B cell (primary cell): ENCODE data around the gene CDC5L. TPM values are rescaled to one million over a fixed set of nuclear protein-coding genes. Genes with fewer than 3 reads are reported as not detected.

ENCODE experiments used
- ATAC-seq: fragments of 200-7000 bp; cut with Tn5 transposase; one replicate; pipeline ENCODE4 v1.10.0; 2021; ENCODE audit warnings: low read depth, mild to moderate bottlenecking, moderate number of reproducible peaks, moderate library complexity
- CTCF ChIA-PET: fragments of 350-600 bp; sonication (Branson Sonifier 250); formaldehyde crosslinking; loops from one replicate; lab custom pipeline; 2021; ENCODE audit warnings: antibody characterized with exemption, inconsistent platforms; lab: Charles Lee
- POLR2A ChIA-PET: fragments of 350-600 bp; sonication (Branson Sonifier 250); formaldehyde crosslinking; loops from one replicate; lab custom pipeline; 2021; ENCODE audit warnings: antibody characterized with exemption; lab: Charles Lee
- DNase-seq: peaks from one replicate; pipeline ENCODE4 v3.0.0; 2013
- H2AFZ ChIP-seq: 2 replicates; pipeline ENCODE4 v1.6.1; 2012; ENCODE audit warnings: mild to moderate bottlenecking, low read depth, low read length; ENCODE audit not compliant: insufficient read depth, poor library complexity, severe bottlenecking
- H3K27ac ChIP-seq, 2 donors: 1 replicate in 1 of 2; 2 replicates in 1 of 2; pipeline ENCODE4 v1.5.1; 2012 to 2013; ENCODE audit warnings: low read length in 2 of 2, mild to moderate bottlenecking in 2 of 2, moderate library complexity in 1 of 2
- H3K27me3 ChIP-seq, 4 experiments: fragments of 200-600 bp in 1 of 4; sonication (generic) in 1 of 4; replicated peaks in 1 of 4; 1 replicate in 2 of 4; 2 replicates in 2 of 4; pipeline versions ENCODE4 v1.6.1 to v1.7.0; 2013 to 2016; ENCODE audit warnings: low read length in 3 of 4, mild to moderate bottlenecking in 2 of 4, mixed read lengths in 1 of 4, moderate library complexity in 1 of 4; ENCODE audit not compliant: insufficient read depth in 4 of 4, control insufficient read depth in 3 of 4; ENCODE audit errors: control extremely low read depth in 1 of 4
- H3K36me3 ChIP-seq, 2 experiments: replicated peaks in 1 of 2; 1 replicate in 1 of 2; 2 replicates in 1 of 2; pipeline versions ENCODE4 v1.6.1 to v1.7.1; 2013; ENCODE audit warnings: low read length in 1 of 2; ENCODE audit not compliant: insufficient read depth in 2 of 2, control insufficient read depth in 1 of 2; ENCODE audit errors: control extremely low read depth in 1 of 2, extremely low read depth in 1 of 2
- H3K4me1 ChIP-seq, 2 donors: fragments of 200-600 bp in 1 of 2; sonication (generic) in 1 of 2; 1 replicate in 1 of 2; 2 replicates in 1 of 2; pipeline versions ENCODE4 v1.5.1 to v1.6.1; 2013 to 2017; ENCODE audit warnings: low read length in 2 of 2; ENCODE audit not compliant: control insufficient read depth in 2 of 2, insufficient read depth in 2 of 2
- H3K4me2 ChIP-seq: replicated peaks from 2 replicates; pipeline ENCODE3; 2012; ENCODE audit warnings: mild to moderate bottlenecking, low read depth, low read length; ENCODE audit not compliant: poor library complexity, severe bottlenecking
- H3K4me3 ChIP-seq, 5 experiments: fragments of 200-600 bp in 1 of 5; sonication (generic) in 1 of 5; 1 replicate in 3 of 5; 2 replicates in 2 of 5; pipeline versions ENCODE4 v1.5.1 to v1.7.0; 2011 to 2016; ENCODE audit warnings: low read length in 4 of 5, mild to moderate bottlenecking in 4 of 5, low read depth in 2 of 5, control low read depth in 1 of 5, moderate library complexity in 1 of 5; ENCODE audit not compliant: insufficient read depth in 1 of 5; ENCODE audit errors: control extremely low read depth in 1 of 5, extremely low read depth in 1 of 5
- H3K79me2 ChIP-seq: fragments of 200-600 bp; sonication (generic); one replicate; pipeline ENCODE4 v1.6.0; 2016; ENCODE audit warnings: low read length; ENCODE audit not compliant: control insufficient read depth, insufficient read depth
- H3K9ac ChIP-seq: fragments of 200-600 bp; sonication (generic); 2 replicates; pipeline ENCODE4 v1.6.1; 2017; ENCODE audit warnings: mild to moderate bottlenecking, low read length, moderate library complexity
- H3K9me3 ChIP-seq, 3 donors: one replicate each; pipeline versions ENCODE4 v1.6.1 to v1.7.1; 2013; ENCODE audit warnings: low read length in 2 of 3; ENCODE audit not compliant: control insufficient read depth in 2 of 3, insufficient read depth in 1 of 3; ENCODE audit errors: control extremely low read depth in 1 of 3
- H4K20me1 ChIP-seq: 2 replicates; pipeline ENCODE4 v1.6.0; 2012; ENCODE audit warnings: mild to moderate bottlenecking, low read length; ENCODE audit not compliant: insufficient read depth, control insufficient read depth, poor library complexity, severe bottlenecking
- H3K27ac Mint-ChIP-seq: one replicate; pipeline ENCODE4 v1.8.0; 2021; ENCODE audit warnings: mixed read lengths
- H3K27me3 Mint-ChIP-seq: one replicate; pipeline ENCODE4 v1.8.0; 2021; ENCODE audit warnings: mixed read lengths
- H3K4me1 Mint-ChIP-seq: one replicate; pipeline ENCODE4 v1.8.0; 2021; ENCODE audit warnings: mixed read lengths
- H3K4me3 Mint-ChIP-seq: one replicate; pipeline ENCODE4 v1.8.0; 2021; ENCODE audit warnings: mixed read lengths
- H3K9me3 Mint-ChIP-seq: one replicate; pipeline ENCODE4 v1.8.0; 2022; ENCODE audit warnings: mixed read lengths; ENCODE audit not compliant: insufficient read depth
- EZH2 ChIP-seq: IDR thresholded peaks from 2 replicates; pipeline ENCODE4 v1.6.1; 2012; ENCODE audit warnings: borderline replicate concordance, low read depth, mild to moderate bottlenecking, moderate library complexity, low read length; ENCODE audit not compliant: insufficient read depth, poor library complexity, severe bottlenecking
- WGBS: methylation state at CpG from one replicate; pipeline ENCODE4 v1.1.5; 2013; ENCODE audit warnings: missing lambda C conversion rate; ENCODE audit not compliant: insufficient coverage; 5-methylcytosine and 5-hydroxymethylcytosine counted together
- intact Hi-C: fragments of 100-400 bp; cut with micrococcal nuclease; formaldehyde crosslinking; loops from one replicate; pipeline ENCODE4 v1.10.0; 2022
- polyA plus RNA-seq: library from polyadenylated mRNA; depleted of rRNA; stranded (reverse); fragments of >200 nt; gene quantifications from 2 replicates; pipeline ENCODE4 v1.2.3, GENCODE V29; 2012
- total RNA-seq, 2 donors: library from RNA; stranded (reverse); fragments of 120-200 nt in 1 of 2; gene quantifications; 1 replicate in 1 of 2; 2 replicates in 1 of 2; pipeline versions ENCODE4 v1.2.3 to v1.2.4, GENCODE V29; 2013 to 2022
- TF ChIP-seq, protein P1 (sequence below): fragments of 200-600 bp; IDR thresholded peaks from one replicate; pipeline ENCODE4 v1.8.0; 2022; ENCODE audit warnings: antibody characterized with exemption, mild to moderate bottlenecking

CDC5L gene
- total and polyA plus RNA-seq, 2 donors (not counting 1 experiment from before 2014, with no cell fraction given): 4.1 to 22.2 TPM

DNA sequence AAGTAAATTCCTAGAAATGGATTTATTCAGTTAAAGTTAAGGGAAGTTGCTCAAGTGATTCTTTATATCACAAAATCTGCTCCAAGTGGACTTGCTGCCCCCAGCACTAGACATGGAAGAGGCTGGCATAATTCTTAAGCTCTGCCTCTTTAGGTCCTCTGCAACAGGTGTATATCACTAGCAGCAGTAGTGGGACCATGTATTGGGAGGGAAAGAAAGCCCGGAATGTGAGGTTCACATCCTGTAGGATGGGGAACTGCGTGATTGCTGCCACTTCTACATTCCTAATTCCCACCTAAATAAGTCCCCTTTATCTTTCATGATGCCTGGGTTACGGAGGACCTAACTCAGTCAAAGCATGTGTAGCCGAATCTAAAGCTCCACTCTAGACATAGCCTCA, 31.9 kb upstream of the CDC5L start:
- Histone ChIP-seq H3K27ac (no peak overlapping the region), H3K4me2 (no peak overlapping the region), H4K20me1 (no peaks in the 10 kb centered on the region), H3K4me1 (no peaks in the 10 kb centered on the region), H3K9ac (no peak overlapping the region), H2AFZ (no peak overlapping the region), H3K4me3 (no peak overlapping the region), H3K79me2 (no peaks in the 10 kb centered on the region), H3K36me3 (no peaks in the 10 kb centered on the region), H3K9me3 (peaks cover 0 to 5% (median 4%) of the 10 kb centered on the region in 3 donors), H3K27me3 (peaks cover 0 to 10% (median 4%) of the 10 kb centered on the region in 4 experiments)
- DNase-seq (no peak), ATAC-seq (no peak)
- Mint-ChIP-seq H3K27me3 (peaks cover 22% of the 10 kb centered on the region), H3K4me1 (no peaks in the 10 kb centered on the region), H3K4me3 (no peak overlapping the region), H3K27ac (no peak overlapping the region), H3K9me3 (peaks cover 4% of the 10 kb centered on the region)
- POLR2A ChIA-PET: no interaction called here
- 95% methylated on average over 2 of the region's 4 CpGs for WGBS
- TF ChIP-seq EZH2: no peak
- TF ChIP-seq, protein P1, sequence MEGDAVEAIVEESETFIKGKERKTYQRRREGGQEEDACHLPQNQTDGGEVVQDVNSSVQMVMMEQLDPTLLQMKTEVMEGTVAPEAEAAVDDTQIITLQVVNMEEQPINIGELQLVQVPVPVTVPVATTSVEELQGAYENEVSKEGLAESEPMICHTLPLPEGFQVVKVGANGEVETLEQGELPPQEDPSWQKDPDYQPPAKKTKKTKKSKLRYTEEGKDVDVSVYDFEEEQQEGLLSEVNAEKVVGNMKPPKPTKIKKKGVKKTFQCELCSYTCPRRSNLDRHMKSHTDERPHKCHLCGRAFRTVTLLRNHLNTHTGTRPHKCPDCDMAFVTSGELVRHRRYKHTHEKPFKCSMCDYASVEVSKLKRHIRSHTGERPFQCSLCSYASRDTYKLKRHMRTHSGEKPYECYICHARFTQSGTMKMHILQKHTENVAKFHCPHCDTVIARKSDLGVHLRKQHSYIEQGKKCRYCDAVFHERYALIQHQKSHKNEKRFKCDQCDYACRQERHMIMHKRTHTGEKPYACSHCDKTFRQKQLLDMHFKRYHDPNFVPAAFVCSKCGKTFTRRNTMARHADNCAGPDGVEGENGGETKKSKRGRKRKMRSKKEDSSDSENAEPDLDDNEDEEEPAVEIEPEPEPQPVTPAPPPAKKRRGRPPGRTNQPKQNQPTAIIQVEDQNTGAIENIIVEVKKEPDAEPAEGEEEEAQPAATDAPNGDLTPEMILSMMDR: no peak
- CTCF ChIA-PET: no interaction called here
- intact Hi-C loops: no loop called here

DNA sequence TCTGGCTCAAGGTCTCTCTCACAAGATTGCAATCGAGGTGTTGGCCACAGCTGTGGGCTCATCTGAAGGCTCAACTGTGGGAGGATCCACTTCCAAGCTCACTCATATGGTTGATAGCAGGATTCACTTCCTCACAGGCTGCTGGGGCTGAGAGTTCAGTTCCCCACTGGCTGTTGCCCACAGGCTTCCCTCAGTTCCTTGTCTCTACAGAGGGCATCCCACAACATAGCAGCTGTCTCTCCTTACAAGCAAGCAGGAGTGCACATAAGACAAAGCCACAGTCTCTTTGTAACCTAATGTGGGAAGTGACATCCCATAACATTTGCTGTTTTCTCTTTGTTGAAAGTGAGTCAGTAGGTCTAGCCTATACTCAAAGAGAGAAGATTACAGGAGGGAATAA, 31.0 kb upstream of the CDC5L start:
- Histone ChIP-seq H3K9ac (no peak overlapping the region), H3K4me2 (no peak overlapping the region), H3K79me2 (no peaks in the 10 kb centered on the region), H3K4me1 (no peaks in the 10 kb centered on the region), H3K27me3 (peaks cover 0 to 10% (median 4%) of the 10 kb centered on the region in 4 experiments), H3K4me3 (no peak overlapping the region), H3K27ac (no peak overlapping the region), H3K36me3 (no peaks in the 10 kb centered on the region), H3K9me3 (peaks cover 0 to 5% (median 4%) of the 10 kb centered on the region in 3 donors), H2AFZ (no peak overlapping the region), H4K20me1 (no peaks in the 10 kb centered on the region)
- TF ChIP-seq, protein P1: no peak
- TF ChIP-seq EZH2: no peak
- intact Hi-C loops: no loop called here
- 58% methylated on average over 1 of the region's 1 CpG for WGBS
- ChIA-PET CTCF (no interaction called here), POLR2A (no interaction called here)
- H3K4me3 Mint-ChIP-seq: no peak overlapping the region
- ATAC-seq (no peak), DNase-seq (no peak)
- H3K4me1 Mint-ChIP-seq: no peaks in the 10 kb centered on the region
- H3K27ac Mint-ChIP-seq: no peak overlapping the region
- H3K27me3 Mint-ChIP-seq: peaks cover 22% of the 10 kb centered on the region
- peaks cover 4% of the 10 kb centered on the region for H3K9me3 Mint-ChIP-seq
